ENCODE measurements around the gene WFDC6. TPM values are rescaled to one million over a fixed set of nuclear protein-coding genes. Genes with fewer than 3 reads are reported as not detected.

WFDC6 gene
- total and polyA plus RNA-seq, 3 experiments from 2014 or later = not detected

Other genes with a start within 250 kb of the WFDC6 start
- not detected for gene RBPJL, start 232.6 kb downstream of the WFDC6 start, total RNA-seq
- gene RBPJL, start 232.6 kb downstream of the WFDC6 start, polyA plus RNA-seq = not detected
- gene MATN4, start 231.2 kb downstream of the WFDC6 start, total RNA-seq = under 1 TPM in 1 of 2 experiments, not detected in 1; 0.22 TPM
- gene MATN4, start 231.2 kb downstream of the WFDC6 start, polyA plus RNA-seq = not detected
- 10 to 100 TPM; 91.3 to 98.1 TPM for gene SDC4, start 191.1 kb downstream of the WFDC6 start, total RNA-seq
- 1.5 TPM for gene SDC4, start 191.1 kb downstream of the WFDC6 start, polyA plus RNA-seq
- gene SYS1, start 176.3 kb downstream of the WFDC6 start, total RNA-seq = 10 to 100 TPM; 48.3 to 54.0 TPM
- gene SYS1, start 176.3 kb downstream of the WFDC6 start, polyA plus RNA-seq = 40.1 TPM
- not detected for gene TP53TG5, start 161.2 kb downstream of the WFDC6 start, total RNA-seq
- not detected for gene TP53TG5, start 161.2 kb downstream of the WFDC6 start, polyA plus RNA-seq
- gene DBNDD2, start 131.2 kb downstream of the WFDC6 start, total RNA-seq = 10 to 100 TPM; 11.3 to 12.6 TPM
- 15.2 TPM for gene DBNDD2, start 131.2 kb downstream of the WFDC6 start, polyA plus RNA-seq
- 10 to 100 TPM; 76.3 to 76.4 TPM for gene PIGT, start 123.3 kb downstream of the WFDC6 start, total RNA-seq
- gene PIGT, start 123.3 kb downstream of the WFDC6 start, polyA plus RNA-seq = 96.4 TPM
- under 1 TPM in 1 of 2 experiments, not detected in 1; 0.55 TPM for gene WFDC2, start 69.7 kb downstream of the WFDC6 start, total RNA-seq
- gene WFDC2, start 69.7 kb downstream of the WFDC6 start, polyA plus RNA-seq = not detected
- not detected for gene SPINT3, start 23.9 kb downstream of the WFDC6 start, total RNA-seq
- not detected for gene SPINT3, start 23.9 kb downstream of the WFDC6 start, polyA plus RNA-seq
- not detected for gene EPPIN, start 7.9 kb upstream of the WFDC6 start, total RNA-seq
- not detected for gene EPPIN, start 7.9 kb upstream of the WFDC6 start, polyA plus RNA-seq
- not detected for gene WFDC8, start 39.8 kb upstream of the WFDC6 start, total RNA-seq
- gene WFDC8, start 39.8 kb upstream of the WFDC6 start, polyA plus RNA-seq = not detected
- not detected for gene WFDC10A, start 90.3 kb upstream of the WFDC6 start, total RNA-seq
- gene WFDC10A, start 90.3 kb upstream of the WFDC6 start, polyA plus RNA-seq = not detected
- not detected for gene WFDC9, start 91.8 kb upstream of the WFDC6 start, total RNA-seq
- not detected for gene WFDC9, start 91.8 kb upstream of the WFDC6 start, polyA plus RNA-seq
- not detected for gene WFDC11, start 130.8 kb upstream of the WFDC6 start, total RNA-seq
- not detected for gene WFDC11, start 130.8 kb upstream of the WFDC6 start, polyA plus RNA-seq
- gene WFDC13, start 162.6 kb upstream of the WFDC6 start, total RNA-seq = not detected
- gene WFDC13, start 162.6 kb upstream of the WFDC6 start, polyA plus RNA-seq = not detected
- gene WFDC10B, start 165.5 kb upstream of the WFDC6 start, total RNA-seq = not detected
- gene WFDC10B, start 165.5 kb upstream of the WFDC6 start, polyA plus RNA-seq = not detected
- gene SPINT4, start 182.9 kb upstream of the WFDC6 start, total RNA-seq = not detected
- not detected for gene SPINT4, start 182.9 kb upstream of the WFDC6 start, polyA plus RNA-seq

Measured in CD8-positive, alpha-beta memory T cell (primary cell).